ENCODE results near the gene ODF2.
"Not testable (repeated sequence)": the region's sequence is repeated elsewhere in the genome, so short reads cannot be mapped to it uniquely, and the experiment has no call there.

The ODF2 gene

DNA sequence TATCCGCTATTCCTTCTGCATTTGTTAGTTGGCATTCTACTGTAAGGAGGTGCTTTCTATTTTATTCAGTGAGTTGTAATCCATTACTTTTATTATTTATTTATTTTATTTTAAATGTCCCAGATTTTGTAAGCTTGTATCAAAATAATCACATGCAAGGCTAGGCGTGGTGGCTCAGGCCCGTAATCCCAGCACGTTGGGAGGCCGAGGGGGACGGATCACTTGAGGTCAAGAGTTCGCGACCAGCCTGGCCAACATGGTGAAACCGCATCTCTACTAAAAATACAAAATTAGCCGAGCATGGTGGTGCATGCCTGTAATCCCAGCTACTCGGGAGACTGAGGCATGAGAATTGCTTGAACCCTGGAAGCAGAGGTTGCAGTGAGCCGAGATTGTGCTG lies 50.1 kb downstream of the ODF2 start:
- not testable (repeated sequence) for H3K9me3 Mint-ChIP-seq, DNase-seq, H3K27me3 Mint-ChIP-seq
- Mint-ChIP-seq H3K36me3 (ENCODE audit: low read depth) (peaks cover 59% of the 10 kb centered on the region), H3K4me1 (ENCODE audit: low read depth) (peaks cover 32% of the 10 kb centered on the region), H3K27ac (peak overlapping the region; percentile 71), H3K4me3 (peak overlapping the region; percentile 98)

GRCh38 chr9:128512820-128513219 lies 57.0 kb downstream of the ODF2 start:
- peak overlapping the region; percentile 26 for H3K27ac Mint-ChIP-seq
- H3K4me1 Mint-ChIP-seq (ENCODE audit: low read depth): peaks cover 22% of the 10 kb centered on the region
- no peak overlapping the region for H3K4me3 Mint-ChIP-seq
- no peaks in the 10 kb centered on the region for H3K9me3 Mint-ChIP-seq
- no peaks in the 10 kb centered on the region for H3K27me3 Mint-ChIP-seq
- no peak for DNase-seq
- H3K36me3 Mint-ChIP-seq (ENCODE audit: low read depth): peaks cover 78% of the 10 kb centered on the region

- H3K27ac Mint-ChIP-seq: no peak overlapping the region
- DNase-seq: no peak
- H3K9me3 Mint-ChIP-seq: no peaks in the 10 kb centered on the region
- peaks cover 3% of the 10 kb centered on the region for H3K4me1 Mint-ChIP-seq (ENCODE audit: low read depth)
- no peaks in the 10 kb centered on the region for H3K27me3 Mint-ChIP-seq
- peaks cover 88% of the 10 kb centered on the region for H3K36me3 Mint-ChIP-seq (ENCODE audit: low read depth)
- no peak overlapping the region for H3K4me3 Mint-ChIP-seq
Observed at GRCh38 chr9:128521956-128522355, 66.2 kb downstream of the ODF2 start.

- Mint-ChIP-seq H3K36me3 (ENCODE audit: low read depth) (peaks cover 87% of the 10 kb centered on the region), H3K9me3 (no peaks in the 10 kb centered on the region), H3K4me1 (ENCODE audit: low read depth) (no peaks in the 10 kb centered on the region), H3K4me3 (no peak overlapping the region), H3K27ac (peak overlapping the region; percentile 34), H3K27me3 (no peaks in the 10 kb centered on the region)
- no peak for DNase-seq
Observed at GRCh38 chr9:128523199-128523925, 67.6 kb downstream of the ODF2 start.

GRCh38 chr9:128526720-128527119 lies 70.9 kb downstream of the ODF2 start:
- Mint-ChIP-seq H3K4me1 (ENCODE audit: low read depth) (no peaks in the 10 kb centered on the region), H3K36me3 (ENCODE audit: low read depth) (peaks cover 90% of the 10 kb centered on the region), H3K4me3 (no peak overlapping the region), H3K27ac (peak overlapping the region; percentile 51), H3K9me3 (no peaks in the 10 kb centered on the region), H3K27me3 (no peaks in the 10 kb centered on the region)
- DNase-seq: no peak

DNA sequence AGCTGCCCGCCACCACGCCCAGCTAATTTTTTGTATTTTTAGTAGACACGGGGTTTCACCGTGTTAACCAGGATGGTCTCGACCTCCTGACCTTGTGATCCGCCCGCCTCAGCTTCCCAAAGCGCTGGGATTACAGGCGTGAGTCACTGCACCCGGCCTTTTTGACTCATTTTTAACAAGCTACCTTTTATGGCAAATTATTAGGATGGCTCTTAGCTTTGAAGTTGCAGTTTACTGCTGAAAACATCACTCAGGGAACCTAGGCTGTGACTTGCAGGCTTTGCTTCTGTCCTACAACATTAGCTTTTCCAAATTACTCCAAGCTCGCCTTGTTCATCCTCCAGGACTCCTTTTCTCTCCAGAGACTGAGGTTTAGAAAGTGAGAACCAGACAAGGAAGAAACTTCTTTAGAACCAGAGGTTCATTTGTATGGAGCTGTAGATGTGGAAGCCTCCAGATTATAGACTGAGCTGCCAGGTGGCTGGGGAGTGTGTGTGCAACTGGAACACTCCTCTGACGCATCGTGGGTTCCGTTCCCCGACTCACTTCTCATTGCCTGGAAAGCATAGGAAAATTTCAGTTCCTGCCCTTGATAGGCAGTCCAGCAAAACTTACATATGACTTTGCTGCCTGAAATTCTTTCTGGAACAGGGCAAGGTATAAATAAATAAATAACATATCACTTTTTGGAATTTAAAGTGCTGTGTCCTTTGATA lies 72.8 kb downstream of the ODF2 start:
- no peak for DNase-seq
- Mint-ChIP-seq H3K9me3 (no peaks in the 10 kb centered on the region), H3K27me3 (no peaks in the 10 kb centered on the region), H3K4me3 (no peak overlapping the region), H3K4me1 (ENCODE audit: low read depth) (no peaks in the 10 kb centered on the region), H3K36me3 (ENCODE audit: low read depth) (peaks cover 90% of the 10 kb centered on the region), H3K27ac (no peak overlapping the region)

DNA sequence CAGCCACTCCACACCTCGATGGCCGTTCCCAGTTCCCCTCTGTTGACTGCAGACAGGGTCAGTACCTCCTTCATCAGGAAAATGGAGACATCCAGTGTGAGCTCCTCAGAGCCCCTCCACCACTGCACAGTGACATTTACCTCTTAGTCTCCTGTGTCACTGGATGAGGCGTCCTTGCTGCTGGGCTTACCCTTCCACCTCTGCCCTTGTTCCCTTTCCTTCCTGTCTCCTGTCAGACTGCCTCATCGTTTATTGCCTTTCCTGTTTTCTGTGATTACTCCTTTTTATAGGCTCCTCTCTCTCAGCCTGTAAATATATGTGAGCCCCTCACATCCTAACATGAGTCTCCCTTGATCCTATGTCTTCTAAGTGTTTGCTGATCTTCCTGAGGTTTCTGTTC lies 73.4 kb downstream of the ODF2 start:
- H3K36me3 Mint-ChIP-seq (ENCODE audit: low read depth): peaks cover 90% of the 10 kb centered on the region
- peak overlapping the region; percentile 2 for H3K27ac Mint-ChIP-seq
- DNase-seq: no peak
- H3K4me3 Mint-ChIP-seq: no peak overlapping the region
- H3K9me3 Mint-ChIP-seq: no peaks in the 10 kb centered on the region
- no peaks in the 10 kb centered on the region for H3K4me1 Mint-ChIP-seq (ENCODE audit: low read depth)
- no peaks in the 10 kb centered on the region for H3K27me3 Mint-ChIP-seq

GRCh38 chr9:128532581-128532980 lies 76.8 kb downstream of the ODF2 start:
- Mint-ChIP-seq H3K27ac (peak overlapping the region; percentile 38), H3K36me3 (ENCODE audit: low read depth) (peaks cover 82% of the 10 kb centered on the region), H3K4me1 (ENCODE audit: low read depth) (no peaks in the 10 kb centered on the region), H3K4me3 (no peak overlapping the region), H3K27me3 (no peaks in the 10 kb centered on the region), H3K9me3 (no peaks in the 10 kb centered on the region)
- DNase-seq: no peak

GRCh38 chr9:128540634-128541360 lies 85.0 kb downstream of the ODF2 start:
- Mint-ChIP-seq H3K36me3 (ENCODE audit: low read depth) (peaks cover 72% of the 10 kb centered on the region), H3K27ac (no peak overlapping the region), H3K4me3 (no peak overlapping the region), H3K4me1 (ENCODE audit: low read depth) (peaks cover 4% of the 10 kb centered on the region), H3K9me3 (no peaks in the 10 kb centered on the region), H3K27me3 (no peaks in the 10 kb centered on the region)
- DNase-seq: no peak

DNA sequence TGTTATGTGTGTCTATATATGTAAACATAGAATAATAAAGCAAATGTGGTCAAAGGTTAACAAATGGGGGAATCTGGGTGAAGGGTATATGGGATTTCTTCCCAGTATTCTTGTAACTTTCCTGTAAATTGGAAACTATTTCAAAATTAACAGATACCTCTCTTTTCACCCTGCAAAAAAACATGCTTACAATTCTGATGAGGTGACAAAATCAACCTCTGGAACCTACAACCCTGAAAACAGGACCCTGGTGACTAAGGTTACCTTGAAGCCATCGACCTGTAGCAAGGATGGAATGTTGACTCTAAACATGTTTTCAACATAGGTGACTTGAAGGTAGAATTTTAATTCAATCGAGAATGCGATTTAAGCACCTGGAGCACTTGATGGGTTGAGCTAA lies 90.7 kb downstream of the ODF2 start:
- DNase-seq: no peak
- Mint-ChIP-seq H3K36me3 (ENCODE audit: low read depth) (peaks cover 18% of the 10 kb centered on the region), H3K4me1 (ENCODE audit: low read depth) (peaks cover 25% of the 10 kb centered on the region), H3K9me3 (no peaks in the 10 kb centered on the region), H3K27ac (no peak overlapping the region), H3K27me3 (no peaks in the 10 kb centered on the region), H3K4me3 (no peak overlapping the region)

GRCh38 chr9:128548876-128549275 lies 93.1 kb downstream of the ODF2 start:
- Mint-ChIP-seq H3K9me3 (no peaks in the 10 kb centered on the region), H3K36me3 (ENCODE audit: low read depth) (peaks cover 6% of the 10 kb centered on the region), H3K27me3 (no peaks in the 10 kb centered on the region), H3K4me1 (ENCODE audit: low read depth) (peaks cover 30% of the 10 kb centered on the region), H3K4me3 (no peak overlapping the region), H3K27ac (no peak overlapping the region)
- no peak for DNase-seq

DNA sequence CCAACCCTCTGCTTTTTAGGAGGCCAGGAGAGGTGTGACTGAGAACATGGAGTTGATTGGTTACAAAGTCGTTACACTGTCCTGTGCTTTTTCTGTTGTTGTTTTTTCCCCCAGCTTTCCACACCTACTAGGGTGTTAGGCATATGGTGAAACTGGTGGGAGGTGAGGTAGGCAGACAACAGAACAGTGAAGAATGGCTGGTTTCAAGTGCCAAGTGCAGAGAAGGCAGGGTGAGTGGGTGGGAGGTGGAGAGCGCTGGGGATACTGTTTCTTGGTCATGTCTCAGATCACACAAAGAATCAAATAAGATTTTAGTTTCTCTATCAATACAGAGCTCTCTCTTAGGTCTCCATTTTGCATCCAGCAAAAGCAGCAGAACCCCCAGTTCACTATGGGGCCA lies 94.4 kb downstream of the ODF2 start:
- Mint-ChIP-seq H3K4me3 (no peak overlapping the region), H3K4me1 (ENCODE audit: low read depth) (peaks cover 30% of the 10 kb centered on the region), H3K9me3 (no peaks in the 10 kb centered on the region), H3K36me3 (ENCODE audit: low read depth) (peaks cover 5% of the 10 kb centered on the region), H3K27ac (peak overlapping the region; percentile 89), H3K27me3 (no peaks in the 10 kb centered on the region)
- DNase-seq: peak; percentile 58

Data from activated T-cell treated with anti-CD3 and anti-CD28 coated beads, Interleukin-2, amount 50 U/mL, for 24 hours (primary cell).